Measurements from ENCODE around the gene TRPM2.
"Not testable (repeated sequence)": the region's sequence is repeated elsewhere in the genome, so short reads cannot be mapped to it uniquely, and the experiment has no call there.

Gene TRPM2

GRCh38 chr21:44354775-44355771 lies 1.7 kb downstream of the TRPM2 start:
- DNase-seq (ENCODE audit: low read depth): no peak

GRCh38 chr21:44356160-44356559 lies 2.7 kb downstream of the TRPM2 start:
- no peak for DNase-seq (ENCODE audit: low read depth)

- DNase-seq (ENCODE audit: low read depth): no peak
Observed at GRCh38 chr21:44356636-44357035, 3.2 kb downstream of the TRPM2 start.

- DNase-seq (ENCODE audit: low read depth): no peak
Observed at GRCh38 chr21:44357064-44357837, 3.8 kb downstream of the TRPM2 start.

GRCh38 chr21:44359396-44359795 lies 6.0 kb downstream of the TRPM2 start:
- DNase-seq (ENCODE audit: low read depth): no peak

- no peak for DNase-seq (ENCODE audit: low read depth)
Observed at GRCh38 chr21:44360159-44360558, 6.7 kb downstream of the TRPM2 start.

- not testable (repeated sequence) for DNase-seq (ENCODE audit: low read depth)
Observed at GRCh38 chr21:44361903-44362302, 8.5 kb downstream of the TRPM2 start.

GRCh38 chr21:44363278-44363677 lies 9.9 kb downstream of the TRPM2 start:
- DNase-seq (ENCODE audit: low read depth): no peak

GRCh38 chr21:44364151-44365053 lies 11.0 kb downstream of the TRPM2 start:
- DNase-seq (ENCODE audit: low read depth): no peak

GRCh38 chr21:44365251-44365966 lies 12.0 kb downstream of the TRPM2 start:
- DNase-seq (ENCODE audit: low read depth): no peak

GRCh38 chr21:44365967-44366585 lies 12.7 kb downstream of the TRPM2 start:
- no peak for DNase-seq (ENCODE audit: low read depth)

GRCh38 chr21:44366586-44367211 lies 13.3 kb downstream of the TRPM2 start:
- DNase-seq (ENCODE audit: low read depth): no peak

- DNase-seq (ENCODE audit: low read depth): no peak
Observed at GRCh38 chr21:44368711-44369446, 15.5 kb downstream of the TRPM2 start.

GRCh38 chr21:44370027-44370735 lies 16.8 kb downstream of the TRPM2 start:
- DNase-seq (ENCODE audit: low read depth): no peak

GRCh38 chr21:44370786-44371410 lies 17.5 kb downstream of the TRPM2 start:
- DNase-seq (ENCODE audit: low read depth): no peak

GRCh38 chr21:44371596-44371995 lies 18.2 kb downstream of the TRPM2 start:
- no peak for DNase-seq (ENCODE audit: low read depth)

- DNase-seq (ENCODE audit: low read depth): no peak
Observed at GRCh38 chr21:44372616-44373015, 19.2 kb downstream of the TRPM2 start.

GRCh38 chr21:44374601-44375280 lies 21.3 kb downstream of the TRPM2 start:
- DNase-seq (ENCODE audit: low read depth): no peak
